ENCODE results near the gene EXOC6.
A peak's percentile ranks its signal among the peaks of the same experiment; 100 is the strongest.

The EXOC6 gene

DNA sequence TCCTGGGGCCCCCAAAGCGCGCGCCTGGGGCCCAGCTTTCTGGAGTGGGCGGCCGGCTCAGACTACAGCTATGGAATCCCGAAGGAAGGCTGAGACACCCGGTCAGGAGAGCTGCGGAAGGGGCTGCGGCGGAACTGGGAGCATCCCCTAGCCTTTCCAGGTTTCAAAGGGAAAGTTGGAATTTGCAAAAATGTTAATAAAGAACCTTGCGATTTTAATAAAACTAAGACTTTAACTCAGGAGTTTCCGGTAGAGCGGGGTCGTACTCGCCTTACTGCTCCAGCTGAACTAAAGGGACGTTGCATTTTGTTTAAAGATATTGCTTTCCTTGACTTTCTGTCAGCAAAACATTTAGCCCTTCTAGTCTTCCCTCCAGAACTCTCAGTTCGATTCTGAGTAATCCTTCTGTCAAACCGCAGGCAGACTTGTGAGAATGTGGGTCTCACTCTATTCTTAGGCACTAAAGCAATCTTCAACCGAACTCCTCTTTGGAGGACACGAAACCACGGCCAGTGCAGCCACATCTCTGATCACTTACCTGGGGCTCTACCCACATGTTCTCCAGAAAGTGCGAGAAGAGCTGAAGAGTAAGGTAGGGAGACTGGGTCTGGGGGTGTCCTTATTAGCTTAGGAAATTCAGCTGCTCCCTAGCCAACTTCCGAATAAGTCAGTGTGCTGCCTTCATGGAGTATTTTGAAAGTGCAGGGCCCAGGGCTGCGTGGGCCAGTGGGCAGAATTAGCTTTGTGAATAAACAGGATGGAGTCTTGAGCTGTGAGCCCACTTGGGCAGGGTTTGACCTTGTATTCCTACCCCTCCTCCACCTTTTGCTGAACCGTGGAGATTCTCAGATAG is 227.3 kb downstream of the EXOC6 start:
- no peak for DNase-seq (ENCODE audit: low read depth)
- H3K4me3 ChIP-seq (ENCODE audit: control insufficient read depth, low read depth, low read length), result no peak overlapping the region
- no peak for TF ChIP-seq CTCF (IDR thresholded peaks at IDR 0.05; ENCODE audit: control insufficient read depth, insufficient read depth, low read depth, low read length, missing control alignments)

DNA sequence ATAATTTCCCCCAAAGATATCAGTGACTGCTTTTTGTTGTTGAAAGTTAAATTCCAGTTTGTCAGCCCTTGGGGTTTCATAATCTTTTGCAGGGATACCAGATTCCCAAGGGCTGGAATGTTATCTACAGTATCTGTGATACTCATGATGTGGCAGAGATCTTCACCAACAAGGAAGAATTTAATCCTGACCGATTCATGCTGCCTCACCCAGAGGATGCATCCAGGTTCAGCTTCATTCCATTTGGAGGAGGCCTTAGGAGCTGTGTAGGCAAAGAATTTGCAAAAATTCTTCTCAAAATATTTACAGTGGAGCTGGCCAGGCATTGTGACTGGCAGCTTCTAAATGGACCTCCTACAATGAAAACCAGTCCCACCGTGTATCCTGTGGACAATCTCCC is 228.6 kb downstream of the EXOC6 start:
- no peak for DNase-seq (ENCODE audit: low read depth)
- no peak overlapping the region for H3K4me3 ChIP-seq (ENCODE audit: control insufficient read depth, low read depth, low read length)
- TF ChIP-seq CTCF (IDR thresholded peaks at IDR 0.05; ENCODE audit: control insufficient read depth, insufficient read depth, low read depth, low read length, missing control alignments), result no peak

- TF ChIP-seq CTCF (IDR thresholded peaks at IDR 0.05; ENCODE audit: control insufficient read depth, insufficient read depth, low read depth, low read length, missing control alignments), result no peak
- no peak for DNase-seq (ENCODE audit: low read depth)
- H3K4me3 ChIP-seq (ENCODE audit: control insufficient read depth, low read depth, low read length), result no peak overlapping the region
These were observed 229.6 kb downstream of the EXOC6 start for GRCh38 chr10:93077860-93078337.

DNA sequence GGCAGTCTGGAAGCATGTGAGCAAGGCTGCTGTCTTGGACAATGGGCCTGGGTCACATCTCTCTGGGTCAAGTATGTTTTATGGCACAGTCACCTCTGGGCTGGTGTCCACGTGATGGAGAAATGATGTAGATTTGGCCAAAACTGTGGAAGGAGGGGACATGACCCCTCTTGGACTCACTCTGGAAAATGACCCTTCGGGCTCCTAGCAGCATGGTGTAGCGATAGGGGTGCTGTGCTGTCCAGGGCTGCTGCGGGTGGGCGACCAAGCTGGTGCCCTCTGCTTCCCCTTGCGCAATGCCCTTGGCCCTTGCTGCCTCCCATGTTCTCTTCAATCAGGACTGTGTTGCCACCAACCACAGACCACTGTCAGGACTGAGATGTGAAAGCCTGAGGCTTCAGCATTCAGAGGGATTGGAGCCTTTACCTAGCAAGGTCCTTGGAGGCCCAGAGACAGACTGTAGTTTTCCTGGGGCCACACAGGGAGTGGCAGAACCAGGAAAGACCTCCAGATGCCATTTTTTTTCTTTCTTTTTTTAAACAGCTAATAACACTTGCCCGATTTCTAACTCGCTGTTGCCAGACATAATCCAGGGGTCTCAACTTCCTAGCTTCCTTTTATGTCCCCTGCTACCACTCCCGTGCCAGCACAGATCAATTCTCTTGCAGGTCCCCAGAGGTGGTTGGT is 231.5 kb downstream of the EXOC6 start:
- TF ChIP-seq CTCF (IDR thresholded peaks at IDR 0.05; ENCODE audit: control insufficient read depth, insufficient read depth, low read depth, low read length, missing control alignments), result no peak
- no peak overlapping the region for H3K4me3 ChIP-seq (ENCODE audit: control insufficient read depth, low read depth, low read length)
- DNase-seq (ENCODE audit: low read depth), result no peak

DNA sequence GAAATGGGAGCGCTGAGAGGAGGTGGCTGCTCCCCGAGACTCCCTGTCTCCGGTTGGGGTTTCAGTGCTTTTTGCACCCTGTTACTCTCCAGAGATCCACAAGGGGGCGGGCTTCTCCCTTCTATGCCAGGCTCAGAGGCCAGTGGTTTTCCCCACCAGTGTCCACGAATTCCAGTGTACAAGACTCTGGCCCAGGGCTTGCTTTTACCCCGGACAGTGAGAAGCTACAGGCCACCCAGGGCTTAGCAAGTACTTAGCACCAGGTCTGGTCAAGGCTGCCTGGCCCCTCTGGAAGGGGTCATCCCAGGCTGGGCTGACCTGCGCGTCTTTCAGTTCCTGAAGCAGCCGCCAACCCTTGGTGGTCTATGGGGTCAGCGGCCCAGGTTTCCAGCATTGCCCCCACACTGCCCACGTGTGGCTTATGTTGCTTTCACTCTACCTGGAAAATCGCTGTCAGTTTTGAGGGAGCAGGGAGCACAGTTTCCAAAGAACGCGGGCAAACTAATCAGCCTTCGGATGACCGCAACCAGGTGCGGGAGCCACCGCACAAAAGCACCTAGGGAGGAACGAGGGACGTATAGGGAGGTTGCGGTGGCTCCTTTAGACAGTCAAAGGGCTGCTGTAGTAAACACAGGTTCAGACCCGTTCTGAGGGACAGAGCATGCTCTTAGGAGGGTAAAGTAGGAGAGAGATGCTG is 232.2 kb downstream of the EXOC6 start:
- peak; percentile 20 for DNase-seq (ENCODE audit: low read depth)

More for the DNA sequence above, 232.2 kb downstream of the EXOC6 start:
- H3K4me3 ChIP-seq (ENCODE audit: control insufficient read depth, low read depth, low read length), result no peak overlapping the region
- TF ChIP-seq CTCF (IDR thresholded peaks at IDR 0.05; ENCODE audit: control insufficient read depth, insufficient read depth, low read depth, low read length, missing control alignments), result peak; percentile 87

Data from AG09309 (cell line).